GM06990 (cell line): ENCODE measurements around the gene EVC.
A peak's percentile ranks its signal among the peaks of the same experiment; 100 is the strongest.

Experiments used
- DNase-seq: peaks from one replicate; pipeline ENCODE4 v3.0.0-alpha.2; 2011; ENCODE audit not compliant: insufficient read length; ENCODE audit errors: extremely low read depth
- H3K27me3 ChIP-seq: replicated peaks from 2 replicates; pipeline ENCODE4 v1.6.0; 2011; ENCODE audit warnings: low read length; ENCODE audit not compliant: control insufficient read depth, insufficient read depth
- H3K36me3 ChIP-seq: 2 replicates; pipeline ENCODE4 v1.5.1; 2011; ENCODE audit warnings: low read length; ENCODE audit not compliant: control insufficient read depth, insufficient read depth
- H3K4me3 ChIP-seq: replicated peaks from 2 replicates; pipeline ENCODE4 v1.5.1; 2011; ENCODE audit warnings: low read depth, mild to moderate bottlenecking, control low read depth, low read length
- TF ChIP-seq, protein P1 (sequence below): IDR thresholded peaks from 2 replicates; pipeline ENCODE4 v1.5.1; 2011; ENCODE audit warnings: low read length, control low read depth, mild to moderate bottlenecking, inconsistent platforms; ENCODE audit not compliant: insufficient read depth, poor library complexity, severe bottlenecking

The EVC gene

DNA sequence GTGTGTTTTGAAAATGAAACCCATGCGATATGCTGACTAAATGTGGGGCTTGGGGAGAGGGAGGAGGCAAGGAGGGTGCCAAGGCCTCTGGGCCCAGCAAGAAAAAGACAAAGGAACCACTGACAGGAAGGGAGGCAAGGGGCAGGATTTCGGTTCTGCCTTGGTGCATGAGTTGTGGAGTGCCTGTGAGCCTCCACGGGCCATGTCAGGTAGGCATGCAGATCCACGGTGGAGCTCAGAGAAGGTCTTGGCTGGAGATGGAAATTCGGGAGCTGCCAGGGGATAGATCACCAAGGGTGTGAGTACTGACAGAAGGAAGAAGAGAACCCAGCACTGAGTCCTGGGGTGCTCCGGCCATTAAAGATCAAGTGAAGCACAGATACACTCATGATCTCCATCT lies 6.7 kb upstream of the EVC start:
- TF ChIP-seq, protein P1, sequence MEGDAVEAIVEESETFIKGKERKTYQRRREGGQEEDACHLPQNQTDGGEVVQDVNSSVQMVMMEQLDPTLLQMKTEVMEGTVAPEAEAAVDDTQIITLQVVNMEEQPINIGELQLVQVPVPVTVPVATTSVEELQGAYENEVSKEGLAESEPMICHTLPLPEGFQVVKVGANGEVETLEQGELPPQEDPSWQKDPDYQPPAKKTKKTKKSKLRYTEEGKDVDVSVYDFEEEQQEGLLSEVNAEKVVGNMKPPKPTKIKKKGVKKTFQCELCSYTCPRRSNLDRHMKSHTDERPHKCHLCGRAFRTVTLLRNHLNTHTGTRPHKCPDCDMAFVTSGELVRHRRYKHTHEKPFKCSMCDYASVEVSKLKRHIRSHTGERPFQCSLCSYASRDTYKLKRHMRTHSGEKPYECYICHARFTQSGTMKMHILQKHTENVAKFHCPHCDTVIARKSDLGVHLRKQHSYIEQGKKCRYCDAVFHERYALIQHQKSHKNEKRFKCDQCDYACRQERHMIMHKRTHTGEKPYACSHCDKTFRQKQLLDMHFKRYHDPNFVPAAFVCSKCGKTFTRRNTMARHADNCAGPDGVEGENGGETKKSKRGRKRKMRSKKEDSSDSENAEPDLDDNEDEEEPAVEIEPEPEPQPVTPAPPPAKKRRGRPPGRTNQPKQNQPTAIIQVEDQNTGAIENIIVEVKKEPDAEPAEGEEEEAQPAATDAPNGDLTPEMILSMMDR: no peak
- no peak for DNase-seq
- H3K27me3 ChIP-seq: no peaks in the 10 kb centered on the region
- H3K36me3 ChIP-seq: no peaks in the 10 kb centered on the region; the same call in 1 of the 2 replicates
- no peak overlapping the region for H3K4me3 ChIP-seq

DNA sequence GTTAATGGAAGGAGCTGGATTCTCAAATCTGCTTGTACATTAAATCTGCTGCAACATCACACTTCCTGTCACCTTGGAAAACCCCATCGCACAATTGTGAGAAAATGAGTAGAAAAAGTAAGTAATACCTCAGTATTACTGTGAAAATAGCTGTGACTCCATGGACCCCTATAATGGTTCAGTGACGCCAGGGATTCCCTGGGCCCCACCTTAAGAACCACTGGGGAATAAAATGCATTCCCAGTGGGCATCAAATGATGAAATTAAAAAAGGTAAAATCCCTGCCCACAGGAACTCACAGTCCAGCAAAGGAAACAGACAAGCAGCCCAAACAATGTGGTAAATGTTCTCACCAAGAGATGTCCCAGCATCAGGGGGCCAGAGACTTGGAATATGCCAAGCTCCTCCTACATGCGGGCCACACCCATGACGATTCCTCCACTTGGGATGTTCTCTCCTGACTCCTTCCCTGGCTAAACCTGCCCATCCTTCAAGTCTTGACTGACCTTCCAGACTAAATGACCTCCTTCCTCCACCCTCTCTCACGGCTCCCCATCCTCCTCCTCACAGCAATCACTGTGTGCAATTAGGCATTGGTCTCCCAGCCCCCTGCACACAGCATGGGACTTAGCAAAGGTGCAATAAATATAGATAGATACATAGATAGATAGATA lies 5.2 kb upstream of the EVC start:
- Histone ChIP-seq H3K4me3 (no peak overlapping the region), H3K36me3 (no peaks in the 10 kb centered on the region; the same call in 1 of the 2 replicates), H3K27me3 (no peaks in the 10 kb centered on the region)
- TF ChIP-seq, protein P1: no peak
- DNase-seq: no peak

DNA sequence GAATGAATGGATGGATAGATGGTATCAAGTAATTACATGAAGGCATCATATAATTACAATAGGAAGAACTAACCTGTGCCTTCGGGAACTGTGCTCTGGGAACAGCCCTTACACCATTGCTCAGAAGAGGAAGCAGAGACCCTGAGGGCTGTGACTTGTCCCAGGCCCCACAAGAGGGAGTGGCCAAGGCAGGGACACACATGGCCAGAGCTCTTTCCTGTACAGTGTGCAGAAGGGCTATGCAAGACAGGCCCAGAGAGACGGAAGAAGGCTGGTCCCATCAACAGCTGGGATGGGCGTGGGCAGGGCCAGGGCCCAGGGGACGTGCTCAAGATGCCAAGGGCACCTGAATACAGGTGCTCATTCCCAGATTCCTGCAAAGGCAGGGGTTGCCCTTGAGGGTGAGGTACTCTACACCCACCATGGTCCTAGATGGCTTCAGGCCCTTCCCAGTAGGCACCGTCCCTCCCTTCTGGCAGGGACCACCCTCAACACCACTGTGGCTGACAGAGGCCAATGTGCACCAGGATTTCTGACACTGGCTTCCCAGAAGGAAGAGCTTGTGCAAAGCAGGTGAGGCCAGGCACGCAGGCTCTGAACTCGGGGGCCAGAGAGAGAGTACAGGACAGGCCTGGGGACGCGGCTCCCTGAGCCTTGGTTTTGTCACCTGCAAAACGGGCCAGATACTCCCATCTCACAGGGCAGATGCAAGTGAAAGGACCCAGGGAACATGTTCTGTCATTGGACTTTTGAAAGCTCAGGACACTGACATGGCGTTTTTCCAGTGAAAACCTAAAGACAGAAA lies 4.3 kb upstream of the EVC start:
- no peak overlapping the region for H3K4me3 ChIP-seq

DNA sequence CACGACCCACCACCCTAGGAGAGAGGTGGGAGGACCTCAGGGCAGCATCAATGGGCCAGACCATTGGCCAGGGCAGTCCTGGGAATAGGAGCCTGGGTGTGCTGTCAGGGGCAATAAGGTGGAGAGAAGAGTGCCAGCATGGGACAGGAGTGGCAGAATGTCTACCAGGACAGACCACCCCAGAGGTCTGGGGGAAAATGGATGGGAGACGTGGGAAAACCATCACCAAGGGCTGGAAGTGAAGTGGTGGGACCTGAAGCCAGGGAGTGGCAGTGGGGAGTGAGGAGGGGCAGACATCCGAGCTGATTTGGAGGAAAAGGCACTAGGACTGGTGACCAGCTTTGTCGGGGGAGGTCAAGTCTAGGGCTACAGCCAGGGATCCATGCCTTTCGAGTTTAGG lies 3.6 kb upstream of the EVC start:
- DNase-seq: no peak
- Histone ChIP-seq H3K4me3 (peak overlapping the region; percentile 64), H3K27me3 (no peaks in the 10 kb centered on the region), H3K36me3 (no peaks in the 10 kb centered on the region; the same call in 1 of the 2 replicates)
- TF ChIP-seq, protein P1: no peak

More for the DNA sequence above, 4.3 kb upstream of the EVC start:
- no peaks in the 10 kb centered on the region for H3K27me3 ChIP-seq
- H3K36me3 ChIP-seq: no peaks in the 10 kb centered on the region; the same call in 1 of the 2 replicates
- TF ChIP-seq, protein P1: no peak
- DNase-seq: no peak

DNA sequence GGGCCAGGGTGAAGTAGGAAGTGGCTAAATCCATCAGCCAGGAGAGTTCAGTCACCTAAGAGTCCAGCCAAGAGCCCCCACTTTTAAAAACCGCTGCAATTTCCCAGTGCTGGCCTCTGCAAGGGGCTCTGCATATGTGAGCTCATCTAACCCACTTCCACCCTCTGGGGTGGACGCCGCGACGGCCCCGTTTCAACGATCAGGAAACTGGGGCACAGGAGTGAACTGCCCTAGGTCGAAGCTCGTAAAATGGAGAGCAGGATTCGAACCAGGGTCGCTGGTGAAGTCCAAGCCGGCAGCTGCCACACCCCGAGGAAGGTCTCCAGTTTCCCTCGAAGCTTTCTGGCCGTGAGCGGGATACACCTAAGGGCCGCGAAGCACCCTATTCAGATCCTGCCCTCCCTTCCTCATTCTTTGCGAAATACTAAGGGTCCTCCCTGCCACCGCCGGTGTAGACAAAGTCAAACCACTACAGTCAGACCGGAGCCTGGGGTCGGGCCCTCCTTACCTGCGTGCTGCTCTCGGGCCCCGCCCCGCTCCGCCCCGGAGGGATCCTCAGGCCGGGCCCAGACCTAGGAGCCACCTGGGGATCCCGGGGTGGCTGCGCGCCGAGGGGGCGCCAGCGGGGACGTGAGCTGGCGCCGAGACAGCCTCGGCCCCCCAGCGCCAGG lies 3.1 kb upstream of the EVC start:
- TF ChIP-seq, protein P1: no peak
- peak; percentile 70 for DNase-seq
- H3K36me3 ChIP-seq: no peaks in the 10 kb centered on the region; the same call in 1 of the 2 replicates
- peak overlapping the region; percentile 64 for H3K4me3 ChIP-seq
- no peaks in the 10 kb centered on the region for H3K27me3 ChIP-seq
